Breast epithelium (tissue), 3 donors: Measurements from ENCODE around the gene COL26A1.

Experiments used
- POLR2A ChIP-seq: fragments of 450-650 bp; IDR thresholded peaks from one replicate; pipeline ENCODE4 v1.6.1; 2016; ENCODE audit warnings: antibody characterized with exemption, mild to moderate bottlenecking, moderate library complexity
- TF ChIP-seq, protein P1 (sequence below), 3 donors: fragments of 450-650 bp; IDR thresholded peaks; one replicate each; pipeline ENCODE4 v1.5.1; 2016 to 2017; ENCODE audit warnings: antibody characterized with exemption in 3 of 3, mild to moderate bottlenecking in 3 of 3, moderate library complexity in 3 of 3

DNA sequence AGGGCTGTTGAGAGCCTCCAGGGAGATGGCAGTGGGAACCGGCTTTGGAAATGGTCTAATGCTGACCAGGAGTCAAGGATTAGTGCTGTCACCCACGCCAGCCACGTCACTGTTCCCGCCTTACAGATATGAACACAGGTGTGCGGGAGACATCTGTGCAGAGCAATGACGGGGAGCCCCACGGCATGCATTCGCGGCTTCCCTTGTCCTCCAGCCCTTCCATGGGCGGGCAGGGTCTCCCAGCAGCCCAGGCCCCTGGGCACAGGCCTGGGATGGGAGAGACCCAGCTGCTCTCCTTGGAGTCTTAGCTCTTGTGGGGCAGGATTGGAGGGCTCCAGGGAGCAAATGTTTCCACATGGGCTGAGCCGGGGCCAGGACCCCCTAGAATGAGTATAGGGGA is 172.2 kb downstream of the COL26A1 start:
- TF ChIP-seq, protein P1, sequence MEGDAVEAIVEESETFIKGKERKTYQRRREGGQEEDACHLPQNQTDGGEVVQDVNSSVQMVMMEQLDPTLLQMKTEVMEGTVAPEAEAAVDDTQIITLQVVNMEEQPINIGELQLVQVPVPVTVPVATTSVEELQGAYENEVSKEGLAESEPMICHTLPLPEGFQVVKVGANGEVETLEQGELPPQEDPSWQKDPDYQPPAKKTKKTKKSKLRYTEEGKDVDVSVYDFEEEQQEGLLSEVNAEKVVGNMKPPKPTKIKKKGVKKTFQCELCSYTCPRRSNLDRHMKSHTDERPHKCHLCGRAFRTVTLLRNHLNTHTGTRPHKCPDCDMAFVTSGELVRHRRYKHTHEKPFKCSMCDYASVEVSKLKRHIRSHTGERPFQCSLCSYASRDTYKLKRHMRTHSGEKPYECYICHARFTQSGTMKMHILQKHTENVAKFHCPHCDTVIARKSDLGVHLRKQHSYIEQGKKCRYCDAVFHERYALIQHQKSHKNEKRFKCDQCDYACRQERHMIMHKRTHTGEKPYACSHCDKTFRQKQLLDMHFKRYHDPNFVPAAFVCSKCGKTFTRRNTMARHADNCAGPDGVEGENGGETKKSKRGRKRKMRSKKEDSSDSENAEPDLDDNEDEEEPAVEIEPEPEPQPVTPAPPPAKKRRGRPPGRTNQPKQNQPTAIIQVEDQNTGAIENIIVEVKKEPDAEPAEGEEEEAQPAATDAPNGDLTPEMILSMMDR (IDR thresholded peaks at IDR 0.05), result no peak
- no peak for TF ChIP-seq POLR2A
